Measurements from ENCODE around the gene PCYT1A.
"Not testable (repeated sequence)": the region's sequence is repeated elsewhere in the genome, so short reads cannot be mapped to it uniquely, and the experiment has no call there.

The PCYT1A gene

GRCh38 chr3:196287440-196288140 lies at the start of gene PCYT1A:
PCYT1A (minus strand) TSS chr3:196287726; CDS start chr3:196270531, 17,195 bp downstream.
- peak; percentile 94 for DNase-seq

GRCh38 chr3:196336319-196337145 lies 49.0 kb upstream of the PCYT1A start:
- DNase-seq: no peak

- no peak for DNase-seq
Measured at GRCh38 chr3:196335503-196335948, 48.0 kb upstream of the PCYT1A start.

- no peak for DNase-seq
Measured at GRCh38 chr3:196334982-196335381, 47.5 kb upstream of the PCYT1A start.

GRCh38 chr3:196332168-196332567 lies 44.6 kb upstream of the PCYT1A start:
- DNase-seq: no peak

- no peak for DNase-seq
Measured at GRCh38 chr3:196327405-196327804, 39.9 kb upstream of the PCYT1A start.

- DNase-seq: no peak
Measured at GRCh38 chr3:196326936-196327335, 39.4 kb upstream of the PCYT1A start.

- DNase-seq: no peak
Measured at GRCh38 chr3:196323691-196324090, 36.2 kb upstream of the PCYT1A start.

GRCh38 chr3:196323016-196323415 lies 35.5 kb upstream of the PCYT1A start:
- DNase-seq: no peak

GRCh38 chr3:196321162-196321561 lies 33.6 kb upstream of the PCYT1A start:
- peak; percentile 49 for DNase-seq

- no peak for DNase-seq
Measured at GRCh38 chr3:196320137-196320536, 32.6 kb upstream of the PCYT1A start.

- DNase-seq: peak; percentile 79
Measured at GRCh38 chr3:196317687-196318467, 30.4 kb upstream of the PCYT1A start, which contains the start of gene DYNLT2B. DYNLT2B (minus strand) TSS chr3:196318240; CDS start chr3:196318152, 88 bp downstream.

- not testable (repeated sequence) for DNase-seq
Measured at GRCh38 chr3:196316799-196317686, 29.5 kb upstream of the PCYT1A start.

- DNase-seq: no peak
Measured at GRCh38 chr3:196315821-196316220, 28.3 kb upstream of the PCYT1A start.

GRCh38 chr3:196314597-196314996 lies 27.1 kb upstream of the PCYT1A start:
- DNase-seq: no peak

- DNase-seq: not testable (repeated sequence)
Measured at GRCh38 chr3:196314086-196314485, 26.6 kb upstream of the PCYT1A start.

- DNase-seq: not testable (repeated sequence)
Measured at GRCh38 chr3:196302960-196303359, 15.4 kb upstream of the PCYT1A start.

- DNase-seq: peak; percentile 12
Measured at GRCh38 chr3:196302551-196302950, 15.0 kb upstream of the PCYT1A start.

GRCh38 chr3:196298521-196298920 lies 11.0 kb upstream of the PCYT1A start:
- DNase-seq: no peak

GRCh38 chr3:196292286-196292923 lies 4.9 kb upstream of the PCYT1A start:
- no peak for DNase-seq

GRCh38 chr3:196288141-196288460 lies 575 bp upstream of the PCYT1A start:
- DNase-seq: no peak

- DNase-seq: no peak
Measured at GRCh38 chr3:196287090-196287439, 461 bp downstream of the PCYT1A start.
